Nephron progenitor cell (in vitro differentiated cells): ENCODE results near the gene NHS.

ENCODE experiments used
- DNase-seq: peaks from one replicate; pipeline ENCODE4 v3.0.0; 2021
- H3K27ac Mint-ChIP-seq: 2 replicates; pipeline ENCODE4 v1.8.0; 2021; ENCODE audit warnings: mild to moderate bottlenecking, moderate library complexity, mixed read lengths
- H3K27me3 Mint-ChIP-seq: 2 replicates; pipeline ENCODE4 v1.8.0; 2021; ENCODE audit warnings: mild to moderate bottlenecking, low read depth, mixed read lengths; ENCODE audit not compliant: poor library complexity
- H3K36me3 Mint-ChIP-seq: 2 replicates; pipeline ENCODE4 v1.8.0; 2021; ENCODE audit warnings: low read depth, mixed read lengths
- H3K4me1 Mint-ChIP-seq: 2 replicates; pipeline ENCODE4 v1.8.0; 2021; ENCODE audit warnings: mixed read lengths
- H3K4me3 Mint-ChIP-seq: 2 replicates; pipeline ENCODE4 v1.8.0; 2021; ENCODE audit warnings: mild to moderate bottlenecking, moderate library complexity, mixed read lengths
- H3K9me3 Mint-ChIP-seq: 2 replicates; pipeline ENCODE4 v1.8.0; 2021; ENCODE audit warnings: mild to moderate bottlenecking, moderate library complexity, mixed read lengths
- TF ChIP-seq, protein P1 (sequence below): fragments of 200-600 bp; sonication (generic); IDR thresholded peaks from 2 replicates; pipeline ENCODE4 v1.5.0; 2021; ENCODE audit warnings: antibody characterized with exemption

Gene NHS

DNA sequence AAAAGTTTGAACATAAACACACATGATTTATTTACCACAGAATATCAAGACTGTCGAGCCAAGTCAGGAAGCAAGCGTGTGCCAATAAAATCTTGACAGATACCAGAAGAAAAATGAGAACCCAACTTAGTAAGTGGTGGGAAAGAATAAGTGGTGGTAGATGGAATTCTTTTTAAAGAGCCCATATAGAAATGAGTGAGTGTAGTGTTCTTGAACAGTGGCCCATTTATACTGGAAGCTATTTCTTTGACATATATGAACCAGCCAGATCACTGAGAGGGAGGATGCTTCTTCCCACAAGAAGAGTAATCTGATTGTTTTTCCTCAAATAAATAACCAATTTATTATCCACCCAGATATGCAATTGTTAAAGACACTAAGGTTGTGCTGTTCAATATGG is 98.0 kb downstream of the NHS start:
- H3K4me3 Mint-ChIP-seq, result no peak overlapping the region
- TF ChIP-seq, protein P1, sequence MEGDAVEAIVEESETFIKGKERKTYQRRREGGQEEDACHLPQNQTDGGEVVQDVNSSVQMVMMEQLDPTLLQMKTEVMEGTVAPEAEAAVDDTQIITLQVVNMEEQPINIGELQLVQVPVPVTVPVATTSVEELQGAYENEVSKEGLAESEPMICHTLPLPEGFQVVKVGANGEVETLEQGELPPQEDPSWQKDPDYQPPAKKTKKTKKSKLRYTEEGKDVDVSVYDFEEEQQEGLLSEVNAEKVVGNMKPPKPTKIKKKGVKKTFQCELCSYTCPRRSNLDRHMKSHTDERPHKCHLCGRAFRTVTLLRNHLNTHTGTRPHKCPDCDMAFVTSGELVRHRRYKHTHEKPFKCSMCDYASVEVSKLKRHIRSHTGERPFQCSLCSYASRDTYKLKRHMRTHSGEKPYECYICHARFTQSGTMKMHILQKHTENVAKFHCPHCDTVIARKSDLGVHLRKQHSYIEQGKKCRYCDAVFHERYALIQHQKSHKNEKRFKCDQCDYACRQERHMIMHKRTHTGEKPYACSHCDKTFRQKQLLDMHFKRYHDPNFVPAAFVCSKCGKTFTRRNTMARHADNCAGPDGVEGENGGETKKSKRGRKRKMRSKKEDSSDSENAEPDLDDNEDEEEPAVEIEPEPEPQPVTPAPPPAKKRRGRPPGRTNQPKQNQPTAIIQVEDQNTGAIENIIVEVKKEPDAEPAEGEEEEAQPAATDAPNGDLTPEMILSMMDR, result no peak
- no peak overlapping the region for H3K27ac Mint-ChIP-seq
- no peaks in the 10 kb centered on the region for H3K9me3 Mint-ChIP-seq
- DNase-seq, result no peak
- H3K36me3 Mint-ChIP-seq, result peaks cover 1% of the 10 kb centered on the region
- H3K4me1 Mint-ChIP-seq, result peaks cover 38% of the 10 kb centered on the region
- peaks cover 6% of the 10 kb centered on the region for H3K27me3 Mint-ChIP-seq

DNA sequence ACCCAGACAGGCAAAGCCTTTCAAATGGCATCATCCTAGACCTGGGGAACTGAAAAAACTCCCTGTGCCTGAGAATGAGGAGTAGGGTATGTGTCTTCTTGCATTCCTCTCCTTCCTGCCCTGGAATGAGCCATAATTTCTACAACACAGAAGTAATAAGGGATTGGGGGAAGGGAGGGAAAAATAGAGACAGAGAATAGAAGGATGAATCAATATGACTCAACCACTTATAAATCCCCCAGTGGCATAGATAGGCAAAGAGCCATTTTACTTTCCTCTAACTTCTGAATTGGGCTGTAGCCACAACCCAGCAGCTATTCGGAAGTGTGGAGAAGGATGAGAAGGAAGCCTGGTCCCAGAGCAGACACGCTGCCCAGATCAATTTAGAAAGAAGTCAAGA is 99.9 kb downstream of the NHS start:
- TF ChIP-seq, protein P1, result no peak
- Mint-ChIP-seq H3K4me1 (peaks cover 36% of the 10 kb centered on the region), H3K9me3 (peaks cover 6% of the 10 kb centered on the region), H3K4me3 (no peak overlapping the region), H3K36me3 (peaks cover 14% of the 10 kb centered on the region), H3K27me3 (peaks cover 8% of the 10 kb centered on the region), H3K27ac (peak overlapping the region; percentile 89)
- DNase-seq, result no peak

DNA sequence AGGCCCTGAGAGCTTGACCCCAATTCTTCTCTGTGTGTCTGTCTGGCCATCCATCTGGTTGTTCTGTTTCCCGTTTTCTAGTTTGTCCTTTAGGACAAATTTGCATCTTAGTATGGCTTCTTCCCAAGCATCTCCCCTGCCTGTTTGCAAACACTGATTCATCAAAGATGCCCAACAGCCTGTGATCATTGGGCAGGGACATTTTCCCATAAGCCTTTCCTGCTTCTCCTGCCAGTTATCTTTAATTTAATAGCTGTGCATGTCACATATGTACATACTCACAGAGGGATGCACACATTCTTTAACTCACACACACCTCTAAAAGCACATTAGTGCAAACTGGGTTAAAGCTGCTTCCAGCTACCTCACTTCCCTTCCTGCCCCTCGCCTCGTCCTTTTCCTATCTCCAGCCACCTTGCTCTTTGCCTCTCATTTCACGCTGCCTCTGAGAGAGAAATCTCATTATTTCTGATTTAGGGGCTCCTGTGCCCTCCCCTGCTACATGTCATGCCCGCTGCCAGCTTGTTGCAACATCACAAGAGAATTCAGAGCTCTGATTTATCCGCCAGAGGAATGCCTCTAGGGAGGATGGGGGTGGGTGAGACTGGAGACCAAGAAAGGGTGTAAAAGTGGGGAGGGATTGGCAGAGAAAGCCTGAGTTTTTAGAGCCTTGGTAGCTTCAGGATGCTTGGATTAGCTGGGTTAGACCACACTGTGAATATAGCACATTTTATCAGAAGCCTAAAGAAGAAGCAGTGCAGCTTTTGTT is 100.6 kb downstream of the NHS start:
- peak overlapping the region; percentile 15 for H3K4me3 Mint-ChIP-seq
- H3K36me3 Mint-ChIP-seq, result peaks cover 15% of the 10 kb centered on the region
- H3K4me1 Mint-ChIP-seq, result peaks cover 29% of the 10 kb centered on the region
- peak overlapping the region; percentile 60 for H3K27ac Mint-ChIP-seq
- TF ChIP-seq, protein P1, result no peak
- peaks cover 7% of the 10 kb centered on the region for H3K9me3 Mint-ChIP-seq
- no peak for DNase-seq
- H3K27me3 Mint-ChIP-seq, result peaks cover 9% of the 10 kb centered on the region

DNA sequence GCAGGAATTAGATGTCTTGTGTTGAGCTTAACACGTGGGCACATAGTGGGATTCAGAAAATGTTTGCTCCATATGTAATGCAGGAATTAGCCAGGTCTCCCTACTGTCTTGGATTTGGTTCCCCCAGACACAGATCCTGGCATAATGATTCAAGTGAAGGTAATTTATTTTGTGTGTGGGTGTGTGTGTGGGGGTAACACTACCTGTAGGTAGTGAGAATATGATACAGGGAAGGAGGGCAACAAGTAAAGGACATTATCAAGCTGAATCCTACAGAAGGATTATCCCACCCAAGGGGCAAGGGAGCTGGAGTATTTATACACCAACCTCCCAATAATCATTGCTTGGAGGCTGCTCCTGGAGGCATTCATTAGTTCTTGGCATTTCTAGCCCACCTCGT is 101.4 kb downstream of the NHS start:
- H3K27me3 Mint-ChIP-seq, result peaks cover 9% of the 10 kb centered on the region
- TF ChIP-seq, protein P1, result no peak
- no peak overlapping the region for H3K4me3 Mint-ChIP-seq
- peaks cover 33% of the 10 kb centered on the region for H3K4me1 Mint-ChIP-seq
- no peak for DNase-seq
- no peak overlapping the region for H3K27ac Mint-ChIP-seq
- H3K9me3 Mint-ChIP-seq, result peaks cover 7% of the 10 kb centered on the region
- H3K36me3 Mint-ChIP-seq, result peaks cover 15% of the 10 kb centered on the region

DNA sequence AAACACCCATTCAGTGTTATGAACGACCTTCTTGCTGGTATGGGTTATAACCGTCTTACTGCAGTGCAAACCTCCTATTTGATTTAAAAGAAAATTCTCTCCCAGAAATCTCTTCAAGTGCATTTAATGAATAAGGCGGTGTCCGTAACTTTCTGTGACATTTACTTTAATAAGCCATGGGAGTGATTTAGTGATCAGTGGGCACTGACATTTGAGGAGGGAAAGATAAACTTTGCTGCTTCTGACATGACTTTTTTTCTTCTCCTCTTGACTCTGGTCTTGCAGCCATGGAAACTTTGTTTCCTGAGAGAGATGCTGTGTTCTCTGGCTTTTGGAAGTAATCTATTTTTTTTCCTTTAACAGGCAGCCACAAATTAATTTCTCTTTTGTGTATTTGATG is 106.1 kb downstream of the NHS start:
- Mint-ChIP-seq H3K9me3 (peaks cover 7% of the 10 kb centered on the region), H3K36me3 (peaks cover 15% of the 10 kb centered on the region), H3K4me3 (no peak overlapping the region), H3K27me3 (peaks cover 3% of the 10 kb centered on the region), H3K4me1 (peaks cover 14% of the 10 kb centered on the region), H3K27ac (peak overlapping the region; percentile 49)
- DNase-seq, result no peak
- TF ChIP-seq, protein P1, result no peak

DNA sequence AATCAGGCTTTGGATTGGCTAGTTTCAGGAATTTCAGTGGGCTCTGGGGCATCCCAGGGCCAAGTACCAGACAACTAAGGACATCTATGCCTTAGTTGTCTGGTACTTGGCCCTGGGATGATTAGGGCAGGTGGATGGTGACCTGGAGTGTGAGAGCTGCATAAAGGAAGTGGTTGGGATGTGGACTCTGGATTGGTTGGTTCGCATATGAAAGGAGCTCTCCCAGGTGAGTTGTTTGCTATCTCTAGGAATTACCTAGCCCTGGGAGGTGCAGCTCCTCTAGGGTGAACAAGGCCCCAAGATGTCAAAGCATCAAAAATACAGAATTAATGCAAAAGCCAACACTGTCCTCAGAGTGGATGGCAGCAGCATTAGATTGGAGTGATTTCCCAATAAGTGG is 109.6 kb downstream of the NHS start:
- DNase-seq, result no peak
- Mint-ChIP-seq H3K36me3 (peaks cover 6% of the 10 kb centered on the region), H3K4me3 (no peak overlapping the region), H3K9me3 (peaks cover 8% of the 10 kb centered on the region), H3K27me3 (peaks cover 3% of the 10 kb centered on the region), H3K4me1 (peaks cover 10% of the 10 kb centered on the region), H3K27ac (no peak overlapping the region)
- TF ChIP-seq, protein P1, result no peak
